Renal pelvis (tissue), 4 donors: ENCODE results near the gene LY9. TPM values are rescaled to one million over a fixed set of nuclear protein-coding genes. Genes with fewer than 3 reads are reported as not detected.

Experiments
- DNase-seq: peaks from one replicate; pipeline ENCODE4 v3.0.0-alpha.2; 2013
- polyA plus RNA-seq, 3 donors: library from polyadenylated mRNA; unstranded; fragments of 120-200 nt; gene quantifications; one replicate each; pipeline ENCODE4 v1.2.1, GENCODE V29; 2013; ENCODE audit not compliant: insufficient read length in 3 of 3

The LY9 gene
- polyA plus RNA-seq, 3 donors, result 0.07 to 0.20 (median 0.14) TPM

- DNase-seq, result no peak
Observed at GRCh38 chr1:160801836-160802580, 6.0 kb downstream of the LY9 start.

DNA sequence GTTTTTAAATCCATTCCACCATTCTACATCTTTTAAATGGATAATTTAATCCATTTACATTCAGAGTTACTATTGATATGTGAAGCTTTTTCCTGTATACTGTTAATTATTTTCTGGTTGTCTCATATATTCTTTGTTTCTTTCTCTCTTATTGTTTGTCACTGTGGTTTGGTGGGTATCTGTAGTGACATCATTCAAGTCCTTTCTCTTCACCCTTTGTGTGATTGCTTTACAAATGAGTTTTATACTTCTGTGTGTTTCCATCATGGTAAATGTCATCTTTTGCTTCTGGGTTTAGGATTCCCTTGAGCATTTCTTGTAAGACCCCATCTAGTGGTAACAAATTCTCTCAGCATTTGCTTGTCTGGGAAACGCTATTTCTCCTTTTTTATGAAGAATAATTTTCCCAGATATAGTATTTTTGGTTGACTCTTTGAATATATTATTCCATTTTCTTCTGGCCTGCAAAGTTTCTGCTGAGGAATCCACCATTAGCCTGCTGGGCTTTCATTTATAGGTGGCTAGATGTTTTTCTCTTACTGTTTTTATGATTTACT lies 10.2 kb downstream of the LY9 start:
- no peak for DNase-seq

- DNase-seq, result no peak
Observed at GRCh38 chr1:160806784-160807183, 10.8 kb downstream of the LY9 start.

DNA sequence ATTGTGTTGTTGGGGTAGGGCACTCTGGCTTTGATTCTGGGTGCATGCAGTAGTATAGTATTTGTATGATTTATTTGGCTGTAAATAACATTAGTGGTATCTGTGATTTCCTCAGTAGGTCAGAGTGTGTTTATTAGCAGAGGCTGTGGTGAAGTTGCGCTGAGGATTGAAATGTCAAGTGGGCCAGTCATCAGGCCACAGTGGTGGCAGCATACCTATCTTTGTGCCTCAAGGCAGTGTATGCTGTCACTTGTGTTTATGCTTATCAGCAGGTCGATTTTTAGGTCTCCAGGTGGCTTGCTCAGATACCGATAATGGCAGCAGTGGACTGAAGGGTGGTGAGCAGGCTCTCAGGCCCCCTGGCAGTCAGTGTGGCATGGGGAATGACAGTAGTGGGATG lies 11.3 kb downstream of the LY9 start:
- no peak for DNase-seq

GRCh38 chr1:160807738-160808137 lies 11.8 kb downstream of the LY9 start:
- no peak for DNase-seq

GRCh38 chr1:160808289-160808688 lies 12.3 kb downstream of the LY9 start:
- no peak for DNase-seq

- DNase-seq, result no peak
Observed at GRCh38 chr1:160810486-160810885, 14.5 kb downstream of the LY9 start.

DNA sequence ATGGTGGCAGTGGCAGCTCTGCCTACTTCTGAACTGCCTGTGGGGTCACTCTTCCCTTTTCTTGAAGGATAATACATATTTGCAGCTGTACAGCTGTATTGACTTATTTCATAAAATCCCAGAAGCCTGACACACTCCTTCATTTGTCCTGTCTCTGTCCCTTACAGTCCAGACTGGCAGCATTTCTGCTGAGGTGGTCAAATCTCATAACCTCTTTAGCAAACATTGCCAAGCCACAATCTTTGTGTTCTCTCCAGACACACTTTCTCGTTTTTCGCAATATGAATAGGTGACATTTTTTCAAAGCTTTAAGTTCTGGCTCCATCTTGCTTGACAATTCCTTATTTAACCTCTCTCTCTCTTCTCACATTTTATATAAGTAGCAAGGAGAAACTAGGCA lies 15.2 kb downstream of the LY9 start:
- DNase-seq, result no peak

DNA sequence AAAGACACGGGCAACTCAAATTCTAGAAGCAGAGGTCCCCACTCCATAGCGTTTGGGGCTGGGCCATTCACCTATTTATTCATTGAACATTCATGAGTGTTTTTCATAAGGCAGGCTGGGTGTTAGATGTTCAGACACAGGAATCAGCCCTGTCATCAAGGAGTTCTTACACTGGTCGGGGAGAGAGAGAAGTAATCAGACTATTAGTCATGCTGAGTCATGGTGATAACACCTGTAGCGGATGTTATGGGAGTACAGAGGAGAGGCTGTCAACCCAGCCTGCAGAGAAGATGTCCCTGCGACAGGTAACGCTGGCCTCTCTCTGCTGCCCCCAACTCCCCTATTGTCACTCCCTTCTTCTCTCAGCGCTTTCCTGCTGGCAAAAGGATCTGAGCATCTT lies 17.2 kb downstream of the LY9 start:
- no peak for DNase-seq

GRCh38 chr1:160814316-160814715 lies 18.3 kb downstream of the LY9 start:
- no peak for DNase-seq

DNA sequence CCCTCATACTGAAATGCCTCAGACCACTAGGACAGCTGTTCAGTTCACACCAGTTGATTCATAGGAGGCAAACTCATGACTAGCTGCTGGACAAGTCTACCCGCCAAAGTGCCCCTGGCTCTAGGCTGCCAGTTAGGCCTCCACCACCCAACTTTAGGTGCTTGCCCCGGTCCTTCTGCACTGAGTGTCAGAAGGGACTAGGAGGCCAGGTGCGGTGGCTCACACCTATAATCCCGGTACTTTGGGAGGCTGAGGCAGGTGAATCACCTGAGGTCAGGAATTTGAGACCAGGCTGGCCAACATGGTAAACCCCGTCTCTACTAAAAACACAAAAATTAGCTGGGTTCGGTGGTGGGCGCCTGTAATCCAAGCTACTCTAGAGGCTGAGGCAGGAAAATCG lies 18.9 kb downstream of the LY9 start:
- DNase-seq, result no peak

DNA sequence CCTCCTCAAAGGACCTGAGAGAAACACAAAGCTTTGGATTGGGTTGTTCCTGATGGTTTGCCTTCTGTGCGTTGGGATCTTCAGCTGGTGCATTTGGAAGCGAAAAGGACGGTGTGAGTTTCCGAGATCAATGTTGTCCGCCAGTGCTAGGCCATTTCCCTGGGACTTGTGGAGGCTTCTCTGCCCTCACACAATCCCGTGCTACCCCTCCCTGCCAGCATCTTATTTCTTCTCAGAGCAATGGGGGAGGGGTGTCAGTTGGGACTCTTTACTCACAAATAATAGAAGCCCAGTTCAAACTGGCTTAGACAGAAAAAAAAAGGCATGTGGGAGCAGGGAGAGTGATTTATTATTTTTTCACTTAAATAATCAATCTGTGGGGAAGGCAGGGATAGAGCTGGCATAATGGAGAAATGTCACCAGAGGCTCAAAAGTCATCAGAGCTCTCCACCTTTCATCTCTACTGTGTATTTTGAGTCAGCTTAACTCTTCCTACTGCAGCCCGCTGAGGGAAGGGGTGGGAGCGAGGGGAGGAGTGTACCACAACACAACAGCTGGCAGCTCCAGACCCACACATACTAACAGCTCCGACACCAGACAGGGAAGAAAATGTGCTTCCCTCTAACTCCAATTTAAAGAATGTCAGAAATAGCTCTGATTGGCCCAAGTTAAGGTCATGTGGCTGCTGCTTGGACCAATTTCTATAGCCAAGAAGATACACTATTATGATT lies 22.4 kb downstream of the LY9 start:
- DNase-seq, result no peak

DNA sequence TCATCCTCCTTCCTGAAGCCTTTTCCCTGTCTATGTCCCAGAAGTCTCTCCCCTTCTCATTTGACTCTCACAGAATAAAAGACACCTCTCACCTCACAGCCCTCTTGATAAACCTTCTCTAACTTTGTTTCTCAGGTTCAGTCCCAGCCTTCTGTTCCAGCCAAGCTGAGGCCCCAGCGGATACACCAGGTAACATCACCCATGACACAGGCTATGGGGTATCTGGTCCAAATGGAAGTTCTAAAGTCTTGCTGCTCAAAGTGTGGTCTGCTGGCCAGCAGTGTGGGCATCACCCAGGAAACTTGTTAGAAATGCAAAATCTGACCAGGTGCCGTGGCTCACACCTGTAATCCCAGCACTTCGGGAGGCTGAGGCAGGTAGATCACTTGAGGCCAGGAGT lies 23.2 kb downstream of the LY9 start:
- DNase-seq, result no peak

DNA sequence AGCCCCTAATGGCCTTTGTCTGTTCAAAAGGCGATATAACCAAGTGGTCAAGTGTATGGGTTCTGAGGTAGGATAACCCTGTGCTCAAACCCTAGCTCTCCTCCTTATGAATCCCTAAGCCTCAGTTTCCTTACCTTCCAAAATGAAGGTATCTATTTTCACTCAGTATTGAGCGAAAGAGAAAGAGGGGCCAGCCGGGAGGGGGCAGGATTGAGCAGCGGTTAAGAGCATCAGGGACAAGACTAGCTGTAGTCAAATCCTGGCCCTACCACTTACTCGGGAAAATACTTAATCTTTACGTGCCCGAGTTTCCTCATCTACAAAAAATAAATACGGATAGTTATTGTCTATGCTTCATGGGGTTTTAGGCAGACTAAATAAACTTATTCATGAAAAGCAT lies 25.7 kb downstream of the LY9 start:
- no peak for DNase-seq

DNA sequence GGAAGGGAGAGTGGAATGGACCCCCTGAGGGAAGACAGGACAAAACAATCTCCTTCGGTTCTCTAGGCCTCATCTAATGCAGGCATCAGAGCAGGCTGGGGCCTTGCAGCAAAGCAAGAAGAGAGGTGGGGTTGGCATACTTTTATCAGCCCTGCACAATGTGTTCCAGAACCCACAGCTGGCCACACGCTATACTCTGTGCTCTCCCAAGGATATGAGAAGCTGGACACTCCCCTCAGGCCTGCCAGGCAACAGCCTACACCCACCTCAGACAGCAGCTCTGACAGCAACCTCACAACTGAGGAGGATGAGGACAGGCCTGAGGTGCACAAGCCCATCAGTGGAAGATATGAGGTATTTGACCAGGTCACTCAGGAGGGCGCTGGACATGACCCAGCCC lies 27.3 kb downstream of the LY9 start:
- no peak for DNase-seq

DNA sequence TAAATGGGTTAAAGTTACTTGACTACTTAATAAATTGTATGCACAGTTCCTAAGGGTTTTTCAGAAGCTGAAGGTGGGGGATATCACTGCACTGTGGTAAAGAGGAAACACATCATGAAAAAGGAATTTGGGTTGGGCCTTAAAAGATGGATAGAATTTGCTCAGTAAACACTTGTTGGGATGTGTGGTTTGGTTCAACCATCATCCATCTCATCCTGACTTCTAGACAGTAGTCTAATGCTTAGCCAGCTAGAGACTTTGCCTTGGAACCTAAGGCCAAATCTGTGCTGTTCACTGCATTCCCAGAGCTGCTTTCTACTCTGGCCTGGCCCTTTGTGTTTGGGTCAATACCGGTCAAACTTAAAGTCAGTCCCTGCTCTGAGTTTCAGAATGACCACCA lies 30.6 kb downstream of the LY9 start:
- no peak for DNase-seq

GRCh38 chr1:160827418-160827817 lies 31.4 kb downstream of the LY9 start:
- DNase-seq, result no peak

DNA sequence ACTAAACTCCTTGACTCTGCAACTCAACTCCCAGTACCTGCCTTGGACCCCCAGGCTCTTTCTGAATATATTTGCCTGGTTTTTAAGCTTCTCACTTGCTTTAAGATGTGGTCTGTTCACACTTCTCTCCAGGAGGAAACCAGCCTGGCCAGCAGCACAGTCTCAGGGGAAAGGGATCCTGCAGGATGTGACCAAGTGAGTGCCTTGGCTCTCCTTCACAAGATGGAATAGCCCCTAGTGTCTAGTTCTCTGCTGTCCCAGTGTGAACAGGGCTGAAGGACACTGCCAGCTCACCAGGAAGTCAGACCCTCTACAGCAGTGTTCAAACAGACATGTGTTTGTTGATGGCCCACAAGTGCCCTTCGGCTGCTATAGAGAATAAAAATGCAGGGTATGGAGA lies 33.8 kb downstream of the LY9 start:
- DNase-seq, result no peak

- peak; percentile 38 for DNase-seq
Observed at GRCh38 chr1:160830321-160831153, 34.6 kb downstream of the LY9 start.

DNA sequence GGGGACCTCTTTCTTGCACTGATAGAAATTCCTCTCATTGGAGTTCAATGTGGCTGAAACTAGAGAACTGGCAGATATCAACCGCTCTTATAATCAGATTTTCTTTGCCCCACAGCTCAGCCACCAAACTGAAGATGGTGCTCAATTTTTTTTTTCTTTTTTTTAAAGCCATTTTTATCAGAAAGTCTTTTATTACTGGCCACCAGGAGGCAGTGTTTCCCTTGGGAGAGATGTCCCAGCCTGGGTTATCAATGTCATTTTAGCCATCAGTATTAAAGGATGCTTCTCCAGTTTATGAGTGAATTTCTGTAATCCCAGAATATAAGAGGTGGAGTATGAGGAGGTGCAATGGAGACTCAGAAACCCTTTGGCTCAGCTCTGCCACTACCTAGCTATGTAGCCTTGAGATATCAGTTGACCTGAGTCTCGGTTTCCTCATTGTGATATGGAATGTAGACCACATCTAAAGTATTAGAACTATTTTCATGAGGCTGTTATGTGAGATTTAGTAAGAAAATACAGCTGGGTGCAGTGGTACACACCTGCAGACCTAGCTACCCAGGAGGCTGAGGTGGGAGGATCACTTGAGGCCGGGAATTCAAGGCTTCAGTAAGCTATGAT lies 39.1 kb downstream of the LY9 start:
- peak; percentile 12 for DNase-seq

- no peak for DNase-seq
Observed at GRCh38 chr1:160835751-160836150, 39.8 kb downstream of the LY9 start.

- DNase-seq, result no peak
Observed at GRCh38 chr1:160836561-160836960, 40.6 kb downstream of the LY9 start.
